GM06990 (cell line): ENCODE measurements around the gene NGEF.

Experiments
- DNase-seq: peaks from one replicate; pipeline ENCODE4 v3.0.0-alpha.2; 2011; ENCODE audit not compliant: insufficient read length; ENCODE audit errors: extremely low read depth
- H3K27me3 ChIP-seq: replicated peaks from 2 replicates; pipeline ENCODE4 v1.6.0; 2011; ENCODE audit warnings: low read length; ENCODE audit not compliant: control insufficient read depth, insufficient read depth
- H3K36me3 ChIP-seq: 2 replicates; pipeline ENCODE4 v1.5.1; 2011; ENCODE audit warnings: low read length; ENCODE audit not compliant: control insufficient read depth, insufficient read depth
- H3K4me3 ChIP-seq: replicated peaks from 2 replicates; pipeline ENCODE4 v1.5.1; 2011; ENCODE audit warnings: low read depth, mild to moderate bottlenecking, control low read depth, low read length
- TF ChIP-seq, protein P1 (sequence below): IDR thresholded peaks from 2 replicates; pipeline ENCODE4 v1.5.1; 2011; ENCODE audit warnings: low read length, control low read depth, mild to moderate bottlenecking, inconsistent platforms; ENCODE audit not compliant: insufficient read depth, poor library complexity, severe bottlenecking

The NGEF gene

GRCh38 chr2:233035426-233036161 lies 22.5 kb upstream of the NGEF start:
- TF ChIP-seq, protein P1, sequence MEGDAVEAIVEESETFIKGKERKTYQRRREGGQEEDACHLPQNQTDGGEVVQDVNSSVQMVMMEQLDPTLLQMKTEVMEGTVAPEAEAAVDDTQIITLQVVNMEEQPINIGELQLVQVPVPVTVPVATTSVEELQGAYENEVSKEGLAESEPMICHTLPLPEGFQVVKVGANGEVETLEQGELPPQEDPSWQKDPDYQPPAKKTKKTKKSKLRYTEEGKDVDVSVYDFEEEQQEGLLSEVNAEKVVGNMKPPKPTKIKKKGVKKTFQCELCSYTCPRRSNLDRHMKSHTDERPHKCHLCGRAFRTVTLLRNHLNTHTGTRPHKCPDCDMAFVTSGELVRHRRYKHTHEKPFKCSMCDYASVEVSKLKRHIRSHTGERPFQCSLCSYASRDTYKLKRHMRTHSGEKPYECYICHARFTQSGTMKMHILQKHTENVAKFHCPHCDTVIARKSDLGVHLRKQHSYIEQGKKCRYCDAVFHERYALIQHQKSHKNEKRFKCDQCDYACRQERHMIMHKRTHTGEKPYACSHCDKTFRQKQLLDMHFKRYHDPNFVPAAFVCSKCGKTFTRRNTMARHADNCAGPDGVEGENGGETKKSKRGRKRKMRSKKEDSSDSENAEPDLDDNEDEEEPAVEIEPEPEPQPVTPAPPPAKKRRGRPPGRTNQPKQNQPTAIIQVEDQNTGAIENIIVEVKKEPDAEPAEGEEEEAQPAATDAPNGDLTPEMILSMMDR: no peak
- no peak for DNase-seq
- Histone ChIP-seq H3K4me3 (no peak overlapping the region), H3K36me3 (no peaks in the 10 kb centered on the region), H3K27me3 (no peaks in the 10 kb centered on the region; the same call in none of the 2 replicates)

DNA sequence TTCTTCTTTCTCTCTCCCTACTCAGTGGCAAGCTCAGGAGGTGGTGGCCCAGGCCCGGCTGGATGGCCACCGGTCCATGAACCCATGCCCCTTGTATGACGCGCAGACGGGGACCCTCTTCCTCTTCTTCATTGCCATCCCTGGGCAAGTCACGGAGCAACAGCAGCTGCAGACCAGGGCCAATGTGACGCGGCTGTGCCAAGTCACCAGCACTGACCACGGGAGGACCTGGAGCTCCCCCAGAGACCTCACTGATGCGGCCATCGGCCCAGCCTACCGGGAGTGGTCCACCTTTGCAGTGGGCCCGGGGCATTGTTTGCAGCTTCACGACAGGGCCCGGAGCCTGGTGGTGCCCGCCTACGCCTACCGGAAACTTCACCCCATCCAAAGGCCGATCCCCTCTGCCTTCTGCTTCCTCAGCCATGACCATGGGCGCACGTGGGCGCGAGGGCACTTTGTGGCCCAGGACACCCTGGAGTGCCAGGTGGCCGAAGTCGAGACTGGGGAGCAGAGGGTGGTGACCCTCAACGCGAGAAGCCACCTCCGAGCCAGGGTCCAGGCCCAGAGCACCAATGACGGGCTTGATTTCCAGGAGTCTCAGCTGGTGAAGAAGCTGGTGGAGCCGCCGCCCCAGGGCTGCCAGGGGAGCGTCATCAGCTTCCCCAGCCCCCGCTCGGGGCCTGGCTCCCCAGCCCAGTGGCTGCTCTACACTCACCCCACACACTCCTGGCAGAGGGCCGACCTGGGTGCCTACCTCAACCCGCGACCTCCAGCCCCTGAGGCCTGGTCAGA lies 21.2 kb upstream of the NGEF start:
- H3K4me3 ChIP-seq: no peak overlapping the region
- TF ChIP-seq, protein P1: no peak

GRCh38 chr2:233033672-233034071 lies 20.6 kb upstream of the NGEF start:
- Histone ChIP-seq H3K27me3 (no peaks in the 10 kb centered on the region; the same call in 1 of the 2 replicates), H3K4me3 (no peak overlapping the region), H3K36me3 (no peaks in the 10 kb centered on the region)
- DNase-seq: no peak
- TF ChIP-seq, protein P1: no peak

More for the DNA sequence above, 21.2 kb upstream of the NGEF start:
- no peak for DNase-seq
- Histone ChIP-seq H3K27me3 (no peaks in the 10 kb centered on the region; the same call in 1 of the 2 replicates), H3K36me3 (no peaks in the 10 kb centered on the region)

- DNase-seq: no peak
- H3K27me3 ChIP-seq: no peaks in the 10 kb centered on the region; the same call in 1 of the 2 replicates
- no peak within 1 kb of the TSS for H3K4me3 ChIP-seq
- H3K36me3 ChIP-seq: no peaks in the 10 kb centered on the region
- TF ChIP-seq, protein P1: no peak
Observed at GRCh38 chr2:233032551-233033320, 19.7 kb upstream of the NGEF start, which contains the start of gene NEU2. Gene NEU2, plus strand, starts transcription at chr2:233032672. Its CDS starts 0 bp downstream, at chr2:233032672.

DNA sequence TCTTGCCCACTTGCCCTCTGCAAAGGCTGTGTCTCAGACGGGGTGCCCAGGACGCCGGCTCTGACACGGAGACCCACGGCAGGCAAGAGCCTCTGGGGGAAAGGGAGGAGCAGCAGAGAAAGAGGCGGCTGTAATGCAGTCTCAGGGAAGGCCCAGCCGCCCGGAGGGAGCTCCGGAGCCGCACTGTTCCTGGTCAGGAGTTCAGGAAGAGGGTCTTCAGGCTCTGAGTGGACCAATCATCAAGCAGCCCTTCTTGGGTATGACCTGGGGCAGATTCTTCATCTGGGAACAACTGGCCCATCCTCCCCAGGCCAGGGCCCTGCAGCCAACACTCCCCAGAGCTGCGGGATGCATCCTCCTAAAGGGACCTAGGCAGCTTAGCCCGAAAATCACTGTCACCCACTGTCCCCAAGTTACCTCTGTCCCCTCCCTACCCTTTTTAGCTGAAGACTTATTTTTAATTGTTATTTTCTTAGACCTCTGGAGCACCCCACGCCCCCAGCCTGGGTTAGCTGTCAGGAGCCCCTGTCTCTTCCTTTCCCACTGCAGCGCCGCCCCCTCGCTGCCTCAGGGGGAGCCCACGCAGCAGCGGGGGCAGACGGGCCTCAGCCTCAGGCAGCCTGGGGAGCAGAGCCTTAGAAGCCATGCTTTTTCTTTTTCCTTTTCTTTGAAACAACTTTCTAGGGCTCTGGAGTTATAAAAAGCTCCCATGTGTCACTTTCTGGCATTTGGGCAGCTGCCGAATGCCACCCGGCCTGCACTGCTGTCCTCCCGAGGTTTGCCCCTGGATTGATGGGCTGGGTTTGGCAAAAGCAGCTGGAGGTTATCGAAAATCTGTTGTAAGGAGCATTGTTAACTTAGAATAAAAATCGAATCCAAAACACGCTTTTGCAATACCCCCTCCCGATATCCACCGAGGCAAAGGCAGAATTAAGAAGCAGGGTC lies 18.8 kb upstream of the NGEF start:
- Histone ChIP-seq H3K4me3 (no peak overlapping the region), H3K36me3 (no peaks in the 10 kb centered on the region), H3K27me3 (no peaks in the 10 kb centered on the region; the same call in 1 of the 2 replicates)
- TF ChIP-seq, protein P1: no peak
- no peak for DNase-seq
